H9 (cell line): Measurements from ENCODE around the gene MYO10. TPM values are rescaled to one million over a fixed set of nuclear protein-coding genes. Genes with fewer than 3 reads are reported as not detected.

Experiments
- DNase-seq: peaks from one replicate; pipeline ENCODE4 v3.0.0-alpha.2; 2017
- H2AFZ ChIP-seq: one replicate; pipeline ENCODE4 v1.6.1; 2013; ENCODE audit warnings: mild to moderate bottlenecking, low read length, control low read depth, moderate library complexity
- H2AK5ac ChIP-seq: 2 replicates; pipeline ENCODE4 v1.6.1; 2013; ENCODE audit warnings: low read length, control low read depth, mixed read lengths; ENCODE audit not compliant: insufficient read length
- H2BK120ac ChIP-seq: one replicate; pipeline ENCODE4 v1.6.1; 2013; ENCODE audit warnings: low read depth, mild to moderate bottlenecking, low read length, control low read depth, inconsistent platforms; ENCODE audit not compliant: poor library complexity, severe bottlenecking
- H2BK12ac ChIP-seq: 2 replicates; pipeline ENCODE4 v1.6.1; 2013; ENCODE audit warnings: low read length, control low read depth, mixed read lengths, low read depth; ENCODE audit not compliant: insufficient read length
- H2BK15ac ChIP-seq: 2 replicates; pipeline ENCODE4 v1.6.1; 2013; ENCODE audit warnings: low read depth, low read length, control low read depth
- H2BK20ac ChIP-seq: one replicate; pipeline ENCODE4 v1.6.1; 2013; ENCODE audit warnings: low read depth, mild to moderate bottlenecking, low read length, control low read depth, inconsistent platforms; ENCODE audit not compliant: poor library complexity, severe bottlenecking
- H2BK5ac ChIP-seq: 2 replicates; pipeline ENCODE4 v1.6.1; 2013; ENCODE audit warnings: low read length, control low read depth, mixed read lengths; ENCODE audit not compliant: insufficient read length
- H3K14ac ChIP-seq: 2 replicates; pipeline ENCODE4 v1.6.1; 2013; ENCODE audit warnings: low read length, control low read depth; ENCODE audit not compliant: insufficient read depth
- H3K18ac ChIP-seq: 2 replicates; pipeline ENCODE4 v1.6.1; 2013; ENCODE audit warnings: low read depth, mild to moderate bottlenecking, mixed read lengths, low read length, control low read depth; ENCODE audit not compliant: insufficient read length
- H3K23ac ChIP-seq: 2 replicates; pipeline ENCODE4 v1.6.1; 2013; ENCODE audit warnings: low read length, control low read depth, mixed read lengths, low read depth; ENCODE audit not compliant: insufficient read length
- H3K23me2 ChIP-seq: 2 replicates; pipeline ENCODE4 v1.6.1; 2013; ENCODE audit warnings: low read depth, mild to moderate bottlenecking, mixed read lengths, low read length, control low read depth; ENCODE audit not compliant: insufficient read length, poor library complexity, severe bottlenecking
- H3K27ac ChIP-seq: 2 replicates; pipeline ENCODE4 v1.5.1; 2013; ENCODE audit warnings: low read length, control low read depth, mixed read lengths, low read depth; ENCODE audit not compliant: insufficient read length
- H3K27me3 ChIP-seq: 2 replicates; pipeline ENCODE4 v1.6.1; 2013; ENCODE audit warnings: low read length, control low read depth, inconsistent platforms; ENCODE audit not compliant: insufficient read depth
- H3K4ac ChIP-seq: 2 replicates; pipeline ENCODE4 v1.6.1; 2013; ENCODE audit warnings: low read depth, mild to moderate bottlenecking, control low read depth, inconsistent platforms, low read length, moderate library complexity
- H3K4me1 ChIP-seq: 2 replicates; pipeline ENCODE4 v1.6.1; 2013; ENCODE audit warnings: low read length, control low read depth, inconsistent platforms; ENCODE audit not compliant: insufficient read depth
- H3K4me2 ChIP-seq: 2 replicates; pipeline ENCODE4 v1.6.1; 2013; ENCODE audit warnings: low read length, control low read depth, mixed read lengths; ENCODE audit not compliant: insufficient read length, insufficient read depth
- H3K56ac ChIP-seq: 2 replicates; pipeline ENCODE4 v1.6.1; 2013; ENCODE audit warnings: low read depth, mild to moderate bottlenecking, mixed read lengths, low read length, control low read depth; ENCODE audit not compliant: insufficient read length
- H3K79me1 ChIP-seq: 2 replicates; pipeline ENCODE4 v1.6.1; 2013; ENCODE audit warnings: low read depth, mild to moderate bottlenecking, moderate library complexity, low read length, control low read depth, inconsistent platforms; ENCODE audit not compliant: insufficient read depth, poor library complexity, severe bottlenecking
- H3K79me2 ChIP-seq: 2 replicates; pipeline ENCODE4 v1.6.1; 2013; ENCODE audit warnings: low read length, control low read depth, inconsistent platforms; ENCODE audit not compliant: insufficient read depth
- H3K9ac ChIP-seq: 2 replicates; pipeline ENCODE4 v1.6.1; 2013; ENCODE audit warnings: low read length, control low read depth, mixed read lengths; ENCODE audit not compliant: insufficient read length; ENCODE audit errors: extremely low read depth
- H3K9me3 ChIP-seq: one replicate; pipeline ENCODE4 v1.6.1; 2013; ENCODE audit warnings: low read depth, low read length, inconsistent platforms; ENCODE audit not compliant: control insufficient read depth
- H3T11ph ChIP-seq: one replicate; pipeline ENCODE4 v1.6.1; 2013; ENCODE audit warnings: mild to moderate bottlenecking, low read length, control low read depth, inconsistent platforms
- H4K20me1 ChIP-seq: one replicate; pipeline ENCODE4 v1.6.1; 2013; ENCODE audit not compliant: control insufficient read depth, insufficient read length, insufficient read depth
- H4K5ac ChIP-seq: 2 replicates; pipeline ENCODE4 v1.6.1; 2013; ENCODE audit warnings: low read depth, mild to moderate bottlenecking, mixed read lengths, low read length, control low read depth; ENCODE audit not compliant: insufficient read length
- H4K8ac ChIP-seq: replicated peaks from 2 replicates; pipeline ENCODE4 v1.6.1; 2013; ENCODE audit warnings: low read length, control low read depth, mixed read lengths, low read depth; ENCODE audit not compliant: insufficient read length
- H4K91ac ChIP-seq: 2 replicates; pipeline ENCODE4 v1.6.1; 2013; ENCODE audit warnings: low read depth, mild to moderate bottlenecking, moderate library complexity, mixed read lengths, low read length, control low read depth; ENCODE audit not compliant: insufficient read length
- H3K27ac Mint-ChIP-seq, 3 experiments: 2 replicates in 2 of 3; 3 replicates in 1 of 3; pipeline ENCODE4 v1.8.0; 2020 to 2021; ENCODE audit warnings: mixed read lengths in 3 of 3, mild to moderate bottlenecking in 1 of 3, moderate library complexity in 1 of 3
- H3K27me3 Mint-ChIP-seq: 2 replicates; pipeline ENCODE4 v1.8.0; 2021; ENCODE audit warnings: low read depth, mild to moderate bottlenecking, moderate library complexity, mixed read lengths
- H3K36me3 Mint-ChIP-seq, 3 experiments: 2 replicates in 2 of 3; 3 replicates in 1 of 3; pipeline ENCODE4 v1.8.0; 2020 to 2021; ENCODE audit warnings: low read depth in 3 of 3, mixed read lengths in 3 of 3; ENCODE audit not compliant: insufficient read depth in 1 of 3
- H3K4me1 Mint-ChIP-seq, 2 experiments: 2 replicates each; pipeline ENCODE4 v1.8.0; 2020; ENCODE audit warnings: mixed read lengths in 2 of 2
- H3K4me3 Mint-ChIP-seq, 2 experiments: 2 replicates in 1 of 2; 3 replicates in 1 of 2; pipeline ENCODE4 v1.8.0; 2020 to 2021; ENCODE audit warnings: mild to moderate bottlenecking in 2 of 2, mixed read lengths in 2 of 2, moderate library complexity in 1 of 2
- H3K9me3 Mint-ChIP-seq, 2 experiments: 2 replicates in 1 of 2; 3 replicates in 1 of 2; pipeline ENCODE4 v1.8.0; 2020; ENCODE audit warnings: mild to moderate bottlenecking in 2 of 2, mixed read lengths in 2 of 2, moderate library complexity in 1 of 2
- WGBS: extraction: QIAGEN DNeasy Blood & Tissue Kit; methylation state at CpG from one replicate; pipeline ENCODE4 v1.1.7; 2013; ENCODE audit warnings: missing lambda C conversion rate, low lambda C conversion rate, mixed read lengths; ENCODE audit not compliant: insufficient read length; ENCODE audit errors: extremely low coverage; 5-methylcytosine and 5-hydroxymethylcytosine counted together
- total RNA-seq: library from RNA; stranded (reverse); gene quantifications from 2 replicates; pipeline ENCODE4 v1.2.1, GENCODE V29; 2021
- TF ChIP-seq, protein P1 (sequence below): fragments of 200-600 bp; sonication (generic); conservative IDR thresholded peaks from 3 replicates; pipeline ENCODE4 v1.8.0; 2021; ENCODE audit warnings: antibody characterized with exemption, mild to moderate bottlenecking

Gene MYO10
- total RNA-seq, 1 experiment from 2014 or later = 127 TPM

DNA sequence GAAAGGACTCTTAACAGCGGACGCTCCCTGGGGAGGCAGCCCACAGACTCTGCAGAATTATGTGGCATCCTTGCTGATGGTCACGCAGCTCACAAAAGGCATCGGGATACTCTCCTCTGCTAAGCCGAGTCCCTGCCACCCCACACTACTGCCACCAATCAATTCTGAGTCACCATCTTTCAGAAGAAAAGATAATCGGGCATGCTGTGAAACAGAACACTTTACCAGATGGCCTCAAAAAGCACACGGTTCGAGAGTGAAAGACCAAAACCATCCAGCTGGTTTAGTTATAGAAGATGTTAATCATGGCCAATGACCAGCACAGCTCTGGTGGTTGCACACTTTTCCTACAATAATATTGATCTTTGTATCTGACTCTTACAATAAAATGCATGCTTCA is 136.3 kb downstream of the MYO10 start:
- Histone ChIP-seq H2BK12ac (no peak overlapping the region), H3K4me2 (no peak overlapping the region), H3K18ac (no peak overlapping the region), H3K9me3 (no peaks in the 10 kb centered on the region), H3K4me1 (no peaks in the 10 kb centered on the region), H2BK15ac (no peak overlapping the region), H3K27ac (no peak overlapping the region), H2AFZ (no peak overlapping the region), H3K56ac (no peak overlapping the region), H4K5ac (no peak overlapping the region), H3K27me3 (no peaks in the 10 kb centered on the region), H3K79me2 (no peaks in the 10 kb centered on the region), H3K79me1 (no peaks in the 10 kb centered on the region), H4K8ac (no peak overlapping the region), H3T11ph (no peak overlapping the region), H3K9ac (no peak overlapping the region), H3K23ac (no peak overlapping the region), H3K4ac (no peak overlapping the region), H4K91ac (no peak overlapping the region), H2BK120ac (no peak overlapping the region), H4K20me1 (no peaks in the 10 kb centered on the region), H2AK5ac (no peak overlapping the region), H2BK20ac (no peak overlapping the region), H3K14ac (no peak overlapping the region), H3K23me2 (no peaks in the 10 kb centered on the region), H2BK5ac (no peak overlapping the region)
- no peak for DNase-seq
- Mint-ChIP-seq H3K9me3 (peaks cover 4 to 6% of the 10 kb centered on the region in 2 experiments; a peak in 4 of 5 replicates), H3K27ac (no peak overlapping the region), H3K4me3 (no peak overlapping the region), H3K27me3 (no peaks in the 10 kb centered on the region), H3K4me1 (peaks cover 11 to 23% of the 10 kb centered on the region in 2 experiments), H3K36me3 (peaks cover 2 to 10% (median 5%) of the 10 kb centered on the region in 3 experiments; a peak in 4 of 7 replicates)
- no CpG with 5 or more reads among the region's 8 CpGs for WGBS
- TF ChIP-seq, protein P1, sequence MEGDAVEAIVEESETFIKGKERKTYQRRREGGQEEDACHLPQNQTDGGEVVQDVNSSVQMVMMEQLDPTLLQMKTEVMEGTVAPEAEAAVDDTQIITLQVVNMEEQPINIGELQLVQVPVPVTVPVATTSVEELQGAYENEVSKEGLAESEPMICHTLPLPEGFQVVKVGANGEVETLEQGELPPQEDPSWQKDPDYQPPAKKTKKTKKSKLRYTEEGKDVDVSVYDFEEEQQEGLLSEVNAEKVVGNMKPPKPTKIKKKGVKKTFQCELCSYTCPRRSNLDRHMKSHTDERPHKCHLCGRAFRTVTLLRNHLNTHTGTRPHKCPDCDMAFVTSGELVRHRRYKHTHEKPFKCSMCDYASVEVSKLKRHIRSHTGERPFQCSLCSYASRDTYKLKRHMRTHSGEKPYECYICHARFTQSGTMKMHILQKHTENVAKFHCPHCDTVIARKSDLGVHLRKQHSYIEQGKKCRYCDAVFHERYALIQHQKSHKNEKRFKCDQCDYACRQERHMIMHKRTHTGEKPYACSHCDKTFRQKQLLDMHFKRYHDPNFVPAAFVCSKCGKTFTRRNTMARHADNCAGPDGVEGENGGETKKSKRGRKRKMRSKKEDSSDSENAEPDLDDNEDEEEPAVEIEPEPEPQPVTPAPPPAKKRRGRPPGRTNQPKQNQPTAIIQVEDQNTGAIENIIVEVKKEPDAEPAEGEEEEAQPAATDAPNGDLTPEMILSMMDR = no peak
